SK-N-SH treated with all-trans-retinoic acid at 6 μM for 48 hours (cell line): ENCODE data around the gene SHANK1.

Experiments
- ATAC-seq: fragments of 200-7000 bp; cut with Tn5 transposase; 3 replicates; pipeline ENCODE4 v1.9.1; 2020; ENCODE audit warnings: mild to moderate bottlenecking, moderate library complexity
- ARNTL ChIP-seq: fragments of 450-650 bp; formaldehyde crosslinking; IDR thresholded peaks from 2 replicates; pipeline ENCODE4 v1.5.0; 2020; ENCODE audit warnings: low read depth, mild to moderate bottlenecking, moderate library complexity, borderline replicate concordance
- BACH2 ChIP-seq: fragments of 250-450 bp; sonication (Bioruptor Pico); IDR thresholded peaks from 2 replicates; pipeline ENCODE4 v1.9.0; 2021; ENCODE audit warnings: mild to moderate bottlenecking, borderline replicate concordance
- CREB5 ChIP-seq: fragments of 250-450 bp; sonication (Bioruptor Pico); IDR thresholded peaks from 2 replicates; pipeline ENCODE4 v1.5.1; 2020; ENCODE audit warnings: low read depth, mild to moderate bottlenecking, moderate library complexity
- CSDC2 ChIP-seq: fragments of 250-450 bp; sonication (Bioruptor Pico); IDR thresholded peaks from 2 replicates; pipeline ENCODE4 v1.5.0; 2020; ENCODE audit warnings: mild to moderate bottlenecking, moderate library complexity
- CSRNP3 ChIP-seq: fragments of 250-450 bp; sonication (Bioruptor Pico); IDR thresholded peaks from 2 replicates; pipeline ENCODE4 v1.5.1; 2021; ENCODE audit warnings: mild to moderate bottlenecking, moderate library complexity
- ESRRG ChIP-seq: fragments of 250-450 bp; sonication (Bioruptor Pico); IDR thresholded peaks from 2 replicates; pipeline ENCODE4 v1.6.1; 2021; ENCODE audit warnings: mild to moderate bottlenecking
- ISL1 ChIP-seq: fragments of 250-450 bp; sonication (Bioruptor Pico); IDR thresholded peaks from 2 replicates; pipeline ENCODE4 v2.1.2; 2022; ENCODE audit warnings: mild to moderate bottlenecking, moderate library complexity
- OSR1 ChIP-seq: fragments of 250-450 bp; sonication (Bioruptor Pico); IDR thresholded peaks from 2 replicates; pipeline ENCODE4 v1.8.0; 2022; ENCODE audit warnings: moderate library complexity, mild to moderate bottlenecking, inconsistent platforms
- PATZ1 ChIP-seq: fragments of 250-450 bp; sonication (Bioruptor Pico); IDR thresholded peaks from 2 replicates; pipeline ENCODE4 v1.8.0; 2020; ENCODE audit warnings: mild to moderate bottlenecking, moderate library complexity, borderline replicate concordance
- POU6F1 ChIP-seq: fragments of 250-450 bp; sonication (Bioruptor Pico); IDR thresholded peaks from 2 replicates; pipeline ENCODE4 v1.8.0; 2021; ENCODE audit warnings: low read depth, mild to moderate bottlenecking, moderate library complexity, borderline replicate concordance
- PPARA ChIP-seq: fragments of 250-450 bp; sonication (Bioruptor Pico); IDR thresholded peaks from 2 replicates; pipeline ENCODE4 v1.5.0; 2020; ENCODE audit warnings: mild to moderate bottlenecking, borderline replicate concordance
- SNAI2 ChIP-seq: fragments of 250-450 bp; sonication (Bioruptor Pico); IDR thresholded peaks from 2 replicates; pipeline ENCODE4 v1.5.0; 2020; ENCODE audit warnings: mild to moderate bottlenecking, moderate library complexity
- TCF4 ChIP-seq: fragments of 250-450 bp; sonication (Bioruptor Pico); IDR thresholded peaks from 2 replicates; pipeline ENCODE4 v1.8.0; 2021; ENCODE audit warnings: mild to moderate bottlenecking, moderate library complexity, borderline replicate concordance
- TOX ChIP-seq: fragments of 250-450 bp; sonication (Bioruptor Pico); IDR thresholded peaks from 2 replicates; pipeline ENCODE4 v1.8.0; 2021; ENCODE audit warnings: mild to moderate bottlenecking, moderate library complexity, borderline replicate concordance
- ZC3H10 ChIP-seq: fragments of 250-450 bp; sonication (Bioruptor Pico); IDR thresholded peaks from 2 replicates; pipeline ENCODE4 v1.5.1; 2021; ENCODE audit warnings: mild to moderate bottlenecking, moderate library complexity
- ZFP3 ChIP-seq: fragments of 250-450 bp; sonication (Bioruptor Pico); IDR thresholded peaks from 2 replicates; pipeline ENCODE4 v1.5.0; 2020; ENCODE audit warnings: mild to moderate bottlenecking, moderate library complexity
- ZNF565 ChIP-seq: fragments of 450-650 bp; formaldehyde crosslinking; conservative IDR thresholded peaks from 2 replicates; pipeline ENCODE4 v1.5.0; 2020; ENCODE audit warnings: low read depth, mild to moderate bottlenecking, moderate library complexity
- ZNF70 ChIP-seq: fragments of 450-650 bp; formaldehyde crosslinking; IDR thresholded peaks from 2 replicates; pipeline ENCODE4 v1.5.0; 2020; ENCODE audit warnings: mild to moderate bottlenecking, moderate library complexity
- ZNF8 ChIP-seq: fragments of 450-650 bp; formaldehyde crosslinking; IDR thresholded peaks from 2 replicates; pipeline ENCODE4 v1.5.0; 2020; ENCODE audit warnings: mild to moderate bottlenecking, moderate library complexity

Gene SHANK1

GRCh38 chr19:50706387-50706786, 13.2 kb downstream of the SHANK1 start:
- TF ChIP-seq ZFP3 (CRISPR knock-in tag), result no peak
- TF ChIP-seq TOX (CRISPR knock-in tag), result no peak
- no peak for TF ChIP-seq ZNF70 (CRISPR knock-in tag)
- no peak for TF ChIP-seq TCF4
- TF ChIP-seq PPARA (CRISPR knock-in tag), result no peak
- TF ChIP-seq POU6F1 (CRISPR knock-in tag), result no peak
- TF ChIP-seq CSDC2, result no peak
- no peak for TF ChIP-seq ZC3H10 (CRISPR knock-in tag)
- no peak for TF ChIP-seq CSRNP3 (CRISPR knock-in tag)
- TF ChIP-seq CREB5, result no peak
- no peak for TF ChIP-seq ZNF8 (CRISPR knock-in tag)
- no peak for TF ChIP-seq PATZ1 (CRISPR knock-in tag)
- no peak for TF ChIP-seq OSR1 (CRISPR knock-in tag)
- TF ChIP-seq SNAI2 (CRISPR knock-in tag), result no peak
- TF ChIP-seq BACH2, result no peak
- no peak for TF ChIP-seq ISL1
- no peak for TF ChIP-seq ESRRG (CRISPR knock-in tag)
- TF ChIP-seq, all 23 proteins: peak for 0
- ATAC-seq, result no peak

- no peak for TF ChIP-seq ZNF565
- no peak for TF ChIP-seq POU6F1 (CRISPR knock-in tag)
- no peak for TF ChIP-seq PATZ1 (CRISPR knock-in tag)
- no peak for TF ChIP-seq BACH2
- no peak for TF ChIP-seq CSRNP3 (CRISPR knock-in tag)
- no peak for TF ChIP-seq ZC3H10 (CRISPR knock-in tag)
- TF ChIP-seq ARNTL (CRISPR knock-in tag), result no peak
- TF ChIP-seq ZFP3 (CRISPR knock-in tag), result no peak
- ATAC-seq, result peak; percentile 91
Observed at GRCh38 chr19:50705422-50706019, 14.1 kb downstream of the SHANK1 start.
